Neural crest cell (in vitro differentiated cells): Measurements from ENCODE around the gene BEGAIN. TPM values are rescaled to one million over a fixed set of nuclear protein-coding genes. Genes with fewer than 3 reads are reported as not detected.

ENCODE experiments used
- DNase-seq: peaks from one replicate; pipeline ENCODE4 v3.0.0; 2021; ENCODE audit warnings: low read depth, mixed read lengths, low spot score
- H3K27ac Mint-ChIP-seq: one replicate; pipeline ENCODE4 v1.8.0; 2021; ENCODE audit warnings: mild to moderate bottlenecking, mixed read lengths; ENCODE audit not compliant: unreplicated experiment
- H3K27me3 Mint-ChIP-seq: 2 replicates; pipeline ENCODE4 v1.8.0; 2021; ENCODE audit warnings: low read depth, mild to moderate bottlenecking, mixed read lengths
- H3K36me3 Mint-ChIP-seq: 2 replicates; pipeline ENCODE4 v1.8.0; 2021; ENCODE audit warnings: low read depth, mild to moderate bottlenecking, mixed read lengths
- H3K4me1 Mint-ChIP-seq: 2 replicates; pipeline ENCODE4 v1.8.0; 2021; ENCODE audit warnings: mixed read lengths
- H3K4me3 Mint-ChIP-seq: one replicate; pipeline ENCODE4 v1.8.0; 2021; ENCODE audit warnings: mild to moderate bottlenecking, mixed read lengths
- H3K9me3 Mint-ChIP-seq: 2 replicates; pipeline ENCODE4 v1.8.0; 2021; ENCODE audit warnings: mixed read lengths
- CTCF ChIP-seq: fragments of 200-600 bp; sonication (generic); conservative IDR thresholded peaks from 2 replicates; pipeline ENCODE4 v1.5.0; 2021; ENCODE audit warnings: antibody characterized with exemption, mild to moderate bottlenecking
- total RNA-seq: library from RNA; stranded (reverse); gene quantifications from 2 replicates; pipeline ENCODE4 v1.2.1, GENCODE V29; 2021

BEGAIN gene
- total RNA-seq, 1 donor from 2014 or later: 4.8 TPM

- H3K4me3 Mint-ChIP-seq: no peak overlapping the region
- DNase-seq: no peak
- peaks cover 5% of the 10 kb centered on the region for H3K27me3 Mint-ChIP-seq
- H3K9me3 Mint-ChIP-seq: no peaks in the 10 kb centered on the region
- H3K36me3 Mint-ChIP-seq: no peaks in the 10 kb centered on the region
- H3K27ac Mint-ChIP-seq: no peak overlapping the region
- no peak for TF ChIP-seq CTCF
- peaks cover 19% of the 10 kb centered on the region for H3K4me1 Mint-ChIP-seq
These were observed 35.7 kb upstream of the BEGAIN start for GRCh38 chr14:100622708-100623485.

- TF ChIP-seq CTCF: no peak
- DNase-seq: no peak
- no peak overlapping the region for H3K4me3 Mint-ChIP-seq
- peaks cover 5% of the 10 kb centered on the region for H3K27me3 Mint-ChIP-seq
- peaks cover 25% of the 10 kb centered on the region for H3K4me1 Mint-ChIP-seq
- no peak overlapping the region for H3K27ac Mint-ChIP-seq
- no peaks in the 10 kb centered on the region for H3K9me3 Mint-ChIP-seq
- H3K36me3 Mint-ChIP-seq: no peaks in the 10 kb centered on the region
These were observed 35.0 kb upstream of the BEGAIN start for GRCh38 chr14:100622224-100622623.

GRCh38 chr14:100621806-100622205 lies 34.6 kb upstream of the BEGAIN start:
- no peak overlapping the region for H3K27ac Mint-ChIP-seq
- peaks cover 5% of the 10 kb centered on the region for H3K27me3 Mint-ChIP-seq

GRCh38 chr14:100620255-100621100 lies 33.3 kb upstream of the BEGAIN start:
- H3K4me1 Mint-ChIP-seq: peaks cover 29% of the 10 kb centered on the region
- no peak overlapping the region for H3K4me3 Mint-ChIP-seq
- peaks cover 5% of the 10 kb centered on the region for H3K27me3 Mint-ChIP-seq
- no peaks in the 10 kb centered on the region for H3K9me3 Mint-ChIP-seq
- H3K27ac Mint-ChIP-seq: no peak overlapping the region
- no peak for TF ChIP-seq CTCF
- DNase-seq: no peak
- H3K36me3 Mint-ChIP-seq: no peaks in the 10 kb centered on the region

More at GRCh38 chr14:100621806-100622205, 34.6 kb upstream of the BEGAIN start:
- Mint-ChIP-seq H3K9me3 (no peaks in the 10 kb centered on the region), H3K36me3 (no peaks in the 10 kb centered on the region), H3K4me3 (no peak overlapping the region), H3K4me1 (peaks cover 29% of the 10 kb centered on the region)
- no peak for TF ChIP-seq CTCF
- no peak for DNase-seq

GRCh38 chr14:100619396-100620254 lies 32.4 kb upstream of the BEGAIN start:
- Mint-ChIP-seq H3K9me3 (no peaks in the 10 kb centered on the region), H3K4me3 (no peak overlapping the region), H3K27me3 (peaks cover under 1% of the 10 kb centered on the region), H3K27ac (no peak overlapping the region), H3K36me3 (no peaks in the 10 kb centered on the region), H3K4me1 (peaks cover 29% of the 10 kb centered on the region)
- TF ChIP-seq CTCF: no peak
- no peak for DNase-seq
